Measurements from ENCODE around the gene SLC4A3.

SLC4A3 gene

GRCh38 chr2:219596954-219597551, 30.4 kb upstream of the SLC4A3 start:
- TF ChIP-seq CTCF (conservative IDR thresholded peaks at IDR 0.05) = no peak
- peak overlapping the region; percentile 94 for H3K27ac ChIP-seq

- peak within 1 kb of the TSS; percentile 94 for H3K27ac ChIP-seq
- TF ChIP-seq CTCF (conservative IDR thresholded peaks at IDR 0.05) = no peak
Observed at GRCh38 chr2:219597552-219598307, 29.7 kb upstream of the SLC4A3 start, which contains the start of gene STK11IP. TSS of gene STK11IP (plus strand) at chr2:219597857. CDS start at chr2:219598120, 263 bp downstream.

- H3K27ac ChIP-seq = peak overlapping the region; percentile 94
- no peak for TF ChIP-seq CTCF (conservative IDR thresholded peaks at IDR 0.05)
Observed at GRCh38 chr2:219598308-219599078, 28.9 kb upstream of the SLC4A3 start.

GRCh38 chr2:219603771-219604170, 23.7 kb upstream of the SLC4A3 start:
- H3K27ac ChIP-seq = no peak overlapping the region
- no peak for TF ChIP-seq CTCF (conservative IDR thresholded peaks at IDR 0.05)

- no peak overlapping the region for H3K27ac ChIP-seq
- TF ChIP-seq CTCF (conservative IDR thresholded peaks at IDR 0.05) = no peak
Observed at GRCh38 chr2:219605607-219605954, 21.8 kb upstream of the SLC4A3 start.

GRCh38 chr2:219607931-219608330, 19.5 kb upstream of the SLC4A3 start:
- no peak overlapping the region for H3K27ac ChIP-seq
- TF ChIP-seq CTCF (conservative IDR thresholded peaks at IDR 0.05) = no peak

GRCh38 chr2:219608399-219608964, 18.9 kb upstream of the SLC4A3 start:
- no peak for TF ChIP-seq CTCF (conservative IDR thresholded peaks at IDR 0.05)
- no peak overlapping the region for H3K27ac ChIP-seq

Data from VCaP (cell line).